Ishikawa (cell line): ENCODE results near the gene RAB11FIP4.

Source experiments
- EGR1 ChIP-seq: IDR thresholded peaks from 2 replicates; pipeline ENCODE4 v1.6.1; 2012
- EP300 ChIP-seq: IDR thresholded peaks from 2 replicates; pipeline ENCODE4 v1.6.1; 2012; ENCODE audit warnings: borderline replicate concordance
- TCF12 ChIP-seq: IDR thresholded peaks from 2 replicates; pipeline ENCODE4 v1.6.1; 2012; ENCODE audit warnings: low read depth
- YY1 ChIP-seq: IDR thresholded peaks from 2 replicates; pipeline ENCODE4 v1.6.1; 2012; ENCODE audit warnings: low read depth
- TF ChIP-seq, protein P1 (sequence below): IDR thresholded peaks from 2 replicates; pipeline ENCODE4 v1.6.1; 2012

DNA sequence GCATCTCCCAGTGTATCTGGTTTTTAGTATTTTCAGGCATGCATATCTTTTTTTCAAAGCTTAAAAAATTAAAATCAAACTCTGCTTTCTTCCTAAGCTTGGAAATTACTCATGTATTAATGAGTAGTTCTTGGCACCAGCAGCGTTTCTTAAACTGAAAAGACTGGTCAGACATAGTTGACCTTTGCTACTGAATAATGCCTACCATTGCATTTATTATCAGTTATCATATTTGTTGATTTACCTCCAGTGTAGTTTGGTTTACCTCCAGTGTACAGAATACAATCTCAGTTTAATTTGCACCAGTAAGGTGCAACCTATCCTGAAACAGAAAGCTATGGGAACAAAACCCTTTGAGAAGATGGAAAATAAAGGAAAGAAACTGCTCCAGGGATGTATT, 35.5 kb upstream of the RAB11FIP4 start:
- TF ChIP-seq EP300 (no peak), YY1 (no peak), EGR1 (no peak), TCF12 (no peak)
- TF ChIP-seq, protein P1, sequence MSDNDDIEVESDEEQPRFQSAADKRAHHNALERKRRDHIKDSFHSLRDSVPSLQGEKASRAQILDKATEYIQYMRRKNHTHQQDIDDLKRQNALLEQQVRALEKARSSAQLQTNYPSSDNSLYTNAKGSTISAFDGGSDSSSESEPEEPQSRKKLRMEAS, result no peak
